Neural progenitor cell (in vitro differentiated cells): Measurements from ENCODE around the gene ZPBP. TPM values are rescaled to one million over a fixed set of nuclear protein-coding genes. Genes with fewer than 3 reads are reported as not detected.

Source experiments
- DNase-seq: peaks from one replicate; pipeline ENCODE4 v3.0.0-alpha.2; 2016; ENCODE audit warnings: low spot score
- H2AFZ ChIP-seq: fragments of 200-600 bp; sonication (generic); replicated peaks from 2 replicates; pipeline ENCODE4 v1.6.1; 2016; ENCODE audit warnings: antibody characterized with exemption
- H3F3A ChIP-seq: fragments of 200-600 bp; sonication (generic); 2 replicates; pipeline ENCODE4 v1.6.1; 2016; ENCODE audit warnings: antibody characterized with exemption, low read depth
- H3K27ac ChIP-seq: fragments of 200-600 bp; sonication (generic); 2 replicates; pipeline ENCODE4 v1.5.1; 2016; ENCODE audit warnings: mild to moderate bottlenecking
- H3K27me3 ChIP-seq: fragments of 200-600 bp; sonication (generic); 2 replicates; pipeline ENCODE4 v1.6.1; 2016; ENCODE audit warnings: mild to moderate bottlenecking, moderate library complexity
- H3K36me3 ChIP-seq: fragments of 200-600 bp; sonication (generic); 2 replicates; pipeline ENCODE4 v1.5.1; 2016
- H3K4me1 ChIP-seq: fragments of 200-600 bp; sonication (generic); 2 replicates; pipeline ENCODE4 v1.6.1; 2016; ENCODE audit warnings: mixed run types
- H3K4me2 ChIP-seq: fragments of 200-600 bp; sonication (generic); 2 replicates; pipeline ENCODE4 v1.6.1; 2016
- H3K4me3 ChIP-seq: fragments of 200-600 bp; sonication (generic); 2 replicates; pipeline ENCODE4 v1.5.1; 2016
- H3K79me2 ChIP-seq: fragments of 200-600 bp; sonication (generic); 2 replicates; pipeline ENCODE4 v1.6.1; 2016; ENCODE audit warnings: low read depth
- H3K9ac ChIP-seq: fragments of 200-600 bp; sonication (generic); 2 replicates; pipeline ENCODE4 v1.6.1; 2016
- H3K9me3 ChIP-seq: fragments of 200-600 bp; sonication (generic); 2 replicates; pipeline ENCODE4 v1.5.1; 2016; ENCODE audit warnings: low read depth
- H4K20me1 ChIP-seq: fragments of 200-600 bp; sonication (generic); 2 replicates; pipeline ENCODE4 v1.6.1; 2016; ENCODE audit warnings: low read depth
- H3K27ac Mint-ChIP-seq: 3 replicates; pipeline ENCODE4 v1.8.0; 2021; ENCODE audit warnings: mixed read lengths
- H3K27me3 Mint-ChIP-seq: 2 replicates; pipeline ENCODE4 v1.8.0; 2022; ENCODE audit warnings: low read depth, mild to moderate bottlenecking, inconsistent platforms, moderate library complexity, mixed read lengths; ENCODE audit not compliant: insufficient read depth
- H3K36me3 Mint-ChIP-seq: 3 replicates; pipeline ENCODE4 v1.8.0; 2021; ENCODE audit warnings: mixed read lengths
- H3K4me1 Mint-ChIP-seq: 3 replicates; pipeline ENCODE4 v1.8.0; 2021; ENCODE audit warnings: mixed read lengths
- H3K4me3 Mint-ChIP-seq: 3 replicates; pipeline ENCODE4 v1.8.0; 2021; ENCODE audit warnings: mild to moderate bottlenecking, moderate library complexity, mixed read lengths
- H3K9me3 Mint-ChIP-seq: 3 replicates; pipeline ENCODE4 v1.8.0; 2020; ENCODE audit warnings: mixed read lengths
- CTCF ChIP-seq: fragments of 200-600 bp; sonication (generic); IDR thresholded peaks from 2 replicates; pipeline ENCODE4 v1.5.1; 2017; ENCODE audit warnings: antibody characterized with exemption, mild to moderate bottlenecking
- EZH2 ChIP-seq: fragments of 200-600 bp; sonication (generic); IDR thresholded peaks from 2 replicates; pipeline ENCODE4 v1.6.1; 2017; ENCODE audit warnings: antibody characterized with exemption, mild to moderate bottlenecking, moderate library complexity
- EZH2phosphoT487 ChIP-seq: fragments of 200-600 bp; sonication (generic); IDR thresholded peaks from 2 replicates; pipeline ENCODE4 v1.6.1; 2017; ENCODE audit warnings: antibody characterized with exemption
- total RNA-seq: library from RNA; depleted of rRNA; stranded (reverse); fragments of >200 nt; gene quantifications from 2 replicates; pipeline ENCODE4 v1.2.3, GENCODE V29; 2015; ENCODE audit warnings: low replicate concordance

The ZPBP gene
- total RNA-seq, 1 donor from 2014 or later, result not detected

GRCh38 chr7:50068850-50069551 is 24.0 kb downstream of the ZPBP start:
- H4K20me1 ChIP-seq, result no peaks in the 10 kb centered on the region
- Mint-ChIP-seq H3K9me3 (peaks cover 29% of the 10 kb centered on the region), H3K27ac (no peak overlapping the region), H3K36me3 (no peaks in the 10 kb centered on the region), H3K4me1 (peaks cover 5% of the 10 kb centered on the region), H3K4me3 (no peak overlapping the region), H3K27me3 (no peaks in the 10 kb centered on the region)
- no peaks in the 10 kb centered on the region for H3K36me3 ChIP-seq
- H3K27ac ChIP-seq, result no peak overlapping the region
- no peaks in the 10 kb centered on the region for H3F3A ChIP-seq
- H3K4me3 ChIP-seq, result no peak overlapping the region
- H3K4me2 ChIP-seq, result no peak overlapping the region
- H3K4me1 ChIP-seq, result no peaks in the 10 kb centered on the region
- TF ChIP-seq EZH2phosphoT487 (no peak), CTCF (no peak), EZH2 (no peak)
- no peak overlapping the region for H3K9ac ChIP-seq
- peaks cover 4% of the 10 kb centered on the region for H3K9me3 ChIP-seq
- DNase-seq, result no peak
- no peaks in the 10 kb centered on the region for H3K27me3 ChIP-seq
- H3K79me2 ChIP-seq, result no peaks in the 10 kb centered on the region
- no peak overlapping the region for H2AFZ ChIP-seq

- Histone ChIP-seq H3F3A (no peaks in the 10 kb centered on the region), H3K79me2 (no peaks in the 10 kb centered on the region), H3K4me2 (no peak overlapping the region), H4K20me1 (no peaks in the 10 kb centered on the region), H3K9ac (no peak overlapping the region), H2AFZ (no peak overlapping the region), H3K4me1 (no peaks in the 10 kb centered on the region), H3K27me3 (no peaks in the 10 kb centered on the region), H3K27ac (no peak overlapping the region), H3K9me3 (no peaks in the 10 kb centered on the region), H3K4me3 (no peak overlapping the region), H3K36me3 (no peaks in the 10 kb centered on the region)
- peaks cover 6% of the 10 kb centered on the region for H3K4me1 Mint-ChIP-seq
- H3K9me3 Mint-ChIP-seq, result peaks cover 26% of the 10 kb centered on the region
- no peak for TF ChIP-seq EZH2
- no peak for TF ChIP-seq CTCF
- no peak for TF ChIP-seq EZH2phosphoT487
- no peaks in the 10 kb centered on the region for H3K36me3 Mint-ChIP-seq
- peak; percentile 4 for DNase-seq
- no peak overlapping the region for H3K4me3 Mint-ChIP-seq
- H3K27ac Mint-ChIP-seq, result no peak overlapping the region
- H3K27me3 Mint-ChIP-seq, result no peaks in the 10 kb centered on the region
These were observed 25.0 kb downstream of the ZPBP start for GRCh38 chr7:50068026-50068425.

GRCh38 chr7:50062951-50063350 is 30.1 kb downstream of the ZPBP start:
- Histone ChIP-seq H3K9ac (no peak overlapping the region), H3K9me3 (no peaks in the 10 kb centered on the region), H3K27ac (no peak overlapping the region), H2AFZ (no peak overlapping the region), H3K4me3 (no peak overlapping the region), H3K4me1 (no peaks in the 10 kb centered on the region), H3K36me3 (no peaks in the 10 kb centered on the region), H4K20me1 (no peaks in the 10 kb centered on the region), H3K4me2 (no peak overlapping the region), H3F3A (no peaks in the 10 kb centered on the region), H3K27me3 (no peaks in the 10 kb centered on the region), H3K79me2 (no peaks in the 10 kb centered on the region)
- Mint-ChIP-seq H3K27ac (no peak overlapping the region), H3K9me3 (peaks cover 3% of the 10 kb centered on the region), H3K36me3 (no peaks in the 10 kb centered on the region), H3K4me3 (no peak overlapping the region), H3K27me3 (no peaks in the 10 kb centered on the region), H3K4me1 (peaks cover 3% of the 10 kb centered on the region)
- TF ChIP-seq EZH2phosphoT487 (no peak), EZH2 (no peak)
- DNase-seq, result no peak

GRCh38 chr7:50056131-50056530 is 36.9 kb downstream of the ZPBP start:
- Histone ChIP-seq H3K36me3 (no peaks in the 10 kb centered on the region), H4K20me1 (no peaks in the 10 kb centered on the region), H3K9ac (no peak overlapping the region), H3F3A (no peaks in the 10 kb centered on the region), H3K27ac (no peak overlapping the region), H3K79me2 (no peaks in the 10 kb centered on the region), H3K4me1 (no peaks in the 10 kb centered on the region), H3K4me3 (no peak overlapping the region), H3K9me3 (no peaks in the 10 kb centered on the region), H3K27me3 (no peaks in the 10 kb centered on the region), H3K4me2 (no peak overlapping the region), H2AFZ (no peak overlapping the region)
- no peaks in the 10 kb centered on the region for H3K27me3 Mint-ChIP-seq
- no peaks in the 10 kb centered on the region for H3K9me3 Mint-ChIP-seq
- H3K36me3 Mint-ChIP-seq, result no peaks in the 10 kb centered on the region
- peaks cover 4% of the 10 kb centered on the region for H3K4me1 Mint-ChIP-seq
- TF ChIP-seq EZH2, result no peak
- H3K4me3 Mint-ChIP-seq, result no peak overlapping the region
- no peak overlapping the region for H3K27ac Mint-ChIP-seq
- no peak for DNase-seq
